PFSK-1 (cell line): ENCODE data around the gene RAB11FIP3.

Experiments used
- POLR2AphosphoS5 ChIP-seq: IDR thresholded peaks from 2 replicates; pipeline ENCODE4 v1.6.1; 2012; ENCODE audit warnings: low read depth, mild to moderate bottlenecking, control low read depth, low read length, moderate library complexity
- REST ChIP-seq, 2 experiments: IDR thresholded peaks; 2 replicates each; pipeline versions ENCODE4 v1.6.1 to v1.8.0; 2011 to 2012; ENCODE audit warnings: low read depth in 2 of 2, low read length in 2 of 2, control low read depth in 1 of 2, inconsistent platforms in 1 of 2, mild to moderate bottlenecking in 1 of 2, moderate library complexity in 1 of 2; ENCODE audit not compliant: insufficient read depth in 1 of 2
- SIN3A ChIP-seq: IDR thresholded peaks from 2 replicates; pipeline ENCODE4 v1.6.1; 2012; ENCODE audit warnings: mild to moderate bottlenecking, low read length, moderate library complexity, borderline replicate concordance; ENCODE audit not compliant: insufficient read depth
- TAF1 ChIP-seq: IDR thresholded peaks from 2 replicates; pipeline ENCODE4 v1.6.1; 2012; ENCODE audit warnings: low read length, control low read depth, borderline replicate concordance; ENCODE audit not compliant: insufficient read depth

- TF ChIP-seq REST (IDR thresholded peaks at IDR 0.05; ENCODE audit: insufficient read depth in 1 of 2, low read depth in 2 of 2, low read length in 2 of 2) (no peak), SIN3A (no peak), POLR2AphosphoS5 (no peak), TAF1 (no peak)
These were observed 139.4 kb downstream of the RAB11FIP3 start for GRCh38 chr16:564690-565418.
